Effector memory CD8-positive, alpha-beta T cell (primary cell): ENCODE results near the gene WFDC6.

Source experiments
- ATAC-seq: fragments of 150-1000 bp; cut with Tn5 transposase; replicated peaks from 2 replicates; pipeline ENCODE4 v1.10.0; 2021; ENCODE audit warnings: mild to moderate bottlenecking, moderate library complexity
- DNase-seq, 3 experiments: peaks; one replicate each; pipeline ENCODE4 v3.0.0; 2021
- H3K27ac Mint-ChIP-seq, 2 donors: one replicate each; pipeline ENCODE4 v1.8.0; 2022; ENCODE audit warnings: mild to moderate bottlenecking in 2 of 2, mixed read lengths in 2 of 2, moderate library complexity in 2 of 2
- H3K27me3 Mint-ChIP-seq, 2 donors: one replicate each; pipeline ENCODE4 v1.8.0; 2022; ENCODE audit warnings: mixed read lengths in 2 of 2
- H3K36me3 Mint-ChIP-seq: one replicate; pipeline ENCODE4 v1.8.0; 2022; ENCODE audit warnings: mild to moderate bottlenecking, moderate library complexity, mixed read lengths; ENCODE audit not compliant: insufficient read depth
- H3K4me1 Mint-ChIP-seq, 2 donors: one replicate each; pipeline ENCODE4 v1.8.0; 2022; ENCODE audit warnings: low read depth in 2 of 2, mixed read lengths in 2 of 2
- H3K4me3 Mint-ChIP-seq, 2 donors: one replicate each; pipeline ENCODE4 v1.8.0; 2022; ENCODE audit warnings: mild to moderate bottlenecking in 2 of 2, mixed read lengths in 2 of 2, moderate library complexity in 2 of 2
- H3K9me3 Mint-ChIP-seq, 2 donors: one replicate each; pipeline ENCODE4 v1.8.0; 2022; ENCODE audit warnings: mixed read lengths in 2 of 2

The WFDC6 gene

DNA sequence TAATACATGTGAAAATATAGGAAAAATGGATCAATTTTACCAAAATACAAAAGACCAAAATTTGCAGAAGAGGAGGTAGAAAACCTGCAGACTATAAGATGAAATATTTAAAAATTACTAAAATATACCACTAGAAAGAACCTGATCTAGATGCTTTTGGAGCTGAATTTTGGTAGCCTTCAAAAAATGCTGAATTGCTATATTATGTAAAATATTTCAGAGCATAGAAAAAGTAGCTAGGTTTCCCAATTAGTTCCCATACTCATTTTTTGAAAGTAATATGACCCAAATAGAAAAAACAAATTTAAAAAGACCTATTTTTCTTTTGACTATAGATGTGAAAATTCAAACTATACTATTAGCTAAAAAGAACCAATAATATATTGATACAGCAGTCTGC is 11.5 kb upstream of the WFDC6 start:
- H3K9me3 Mint-ChIP-seq, result no peaks in the 10 kb centered on the region
- H3K4me3 Mint-ChIP-seq, result no peak overlapping the region
- no peaks in the 10 kb centered on the region for H3K4me1 Mint-ChIP-seq
- DNase-seq (no peak), ATAC-seq (no peak)
- H3K27me3 Mint-ChIP-seq, result peaks cover 44 to 53% of the 10 kb centered on the region in 2 donors
- H3K27ac Mint-ChIP-seq, result no peak overlapping the region
- no peaks in the 10 kb centered on the region for H3K36me3 Mint-ChIP-seq

DNA sequence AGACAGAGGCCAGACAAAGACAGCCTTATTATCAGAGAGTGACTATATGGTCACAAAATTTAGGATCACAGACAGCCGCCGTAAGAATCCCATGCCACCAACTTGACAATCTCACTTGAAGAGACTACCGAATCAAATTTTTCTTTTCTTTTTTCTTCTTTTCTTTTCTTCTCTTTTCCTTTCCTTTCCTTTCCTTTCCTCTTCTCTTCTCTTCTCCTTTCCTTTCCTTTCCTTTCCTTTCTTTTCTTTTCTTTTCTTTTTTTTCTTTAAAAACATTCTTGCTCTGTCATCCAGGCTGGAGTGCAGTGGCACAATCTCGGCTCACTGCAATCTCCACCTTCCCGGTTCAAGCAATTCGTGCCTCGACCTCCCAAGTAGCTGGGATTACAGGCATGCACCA is 9.1 kb upstream of the WFDC6 start:
- Mint-ChIP-seq H3K4me3 (no peak overlapping the region), H3K9me3 (no peaks in the 10 kb centered on the region), H3K27me3 (peaks cover 47 to 54% of the 10 kb centered on the region in 2 donors), H3K27ac (no peak overlapping the region), H3K4me1 (no peaks in the 10 kb centered on the region), H3K36me3 (no peaks in the 10 kb centered on the region)
- no peak for DNase-seq
- ATAC-seq, result no peak

DNA sequence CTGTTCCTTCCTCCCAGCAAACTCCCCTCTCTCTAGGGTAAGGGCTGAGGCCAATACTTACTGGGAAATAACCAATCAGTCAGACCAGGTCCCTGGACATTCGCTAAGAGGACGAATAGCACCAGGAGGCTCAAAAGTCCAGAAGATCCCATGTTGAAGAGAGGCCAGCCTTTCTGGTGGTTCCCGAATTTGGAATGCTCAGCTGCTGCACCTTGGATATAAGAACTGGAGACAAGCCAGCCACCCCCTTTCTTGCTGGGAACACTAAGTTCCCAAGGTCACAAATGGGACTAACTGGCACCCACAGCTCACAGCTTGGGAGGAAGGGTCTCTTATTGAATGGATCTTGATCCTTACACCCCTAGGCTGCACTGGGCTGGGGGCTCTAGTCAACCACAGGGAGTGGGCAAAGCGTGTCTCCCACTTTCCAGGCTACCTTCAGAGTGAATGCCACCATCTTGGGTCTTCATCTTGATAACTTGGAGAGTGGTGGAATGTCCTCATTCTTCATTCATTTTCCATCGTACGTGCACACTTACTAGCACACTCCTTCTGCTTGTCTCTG is 8.0 kb upstream of the WFDC6 start, which contains the start of gene EPPIN:
Gene EPPIN (minus strand): TSS at position 196 of the 565 bp plus-strand sequence. CDS start 44 bp downstream, at position 152.
- no peaks in the 10 kb centered on the region for H3K9me3 Mint-ChIP-seq

DNA sequence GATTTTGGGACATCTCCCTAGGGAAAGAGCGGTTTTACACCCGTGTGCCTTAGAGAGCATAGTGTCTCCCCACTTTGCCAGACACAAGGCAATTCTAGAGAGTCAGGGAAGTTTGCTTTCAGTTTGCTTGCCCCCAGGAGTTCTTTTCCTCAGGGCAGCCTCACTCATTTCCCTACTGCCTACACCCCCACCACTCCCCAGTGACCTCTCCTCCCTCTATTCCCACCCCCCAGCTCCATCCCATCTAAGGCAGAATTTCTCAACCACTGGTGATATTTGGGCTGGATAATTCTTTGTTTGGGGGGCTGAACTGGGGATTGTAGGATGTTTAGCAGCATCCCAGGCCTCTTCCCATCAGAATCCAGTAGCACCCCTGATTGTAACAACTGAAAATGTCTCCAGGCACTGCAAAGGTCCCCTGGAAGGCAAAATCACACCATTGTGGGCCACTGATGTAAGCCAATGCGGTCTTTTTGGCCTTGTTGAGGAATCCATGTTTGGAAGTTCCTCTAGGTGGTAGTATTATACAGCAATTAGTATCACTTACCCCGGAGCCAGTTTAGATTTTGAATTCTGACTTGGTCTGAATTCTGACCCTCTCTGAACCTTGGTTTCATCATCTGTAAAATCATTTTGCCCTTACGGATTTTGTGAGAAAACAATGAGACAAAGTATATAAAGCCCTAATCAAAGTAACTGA is 6.6 kb upstream of the WFDC6 start:
- Mint-ChIP-seq H3K4me1 (no peaks in the 10 kb centered on the region), H3K4me3 (no peak overlapping the region), H3K27ac (no peak overlapping the region), H3K27me3 (peaks cover 63 to 78% of the 10 kb centered on the region in 2 donors), H3K36me3 (no peaks in the 10 kb centered on the region), H3K9me3 (no peaks in the 10 kb centered on the region)
- no peak for DNase-seq
- ATAC-seq, result no peak

More for the DNA sequence above, 8.0 kb upstream of the WFDC6 start, which contains the start of gene EPPIN:
- Mint-ChIP-seq H3K4me1 (no peaks in the 10 kb centered on the region), H3K36me3 (no peaks in the 10 kb centered on the region), H3K4me3 (no peak within 1 kb of the TSS), H3K27me3 (peaks cover 51 to 65% of the 10 kb centered on the region in 2 donors), H3K27ac (no peak within 1 kb of the TSS)
- DNase-seq, result no peak
- ATAC-seq, result no peak

DNA sequence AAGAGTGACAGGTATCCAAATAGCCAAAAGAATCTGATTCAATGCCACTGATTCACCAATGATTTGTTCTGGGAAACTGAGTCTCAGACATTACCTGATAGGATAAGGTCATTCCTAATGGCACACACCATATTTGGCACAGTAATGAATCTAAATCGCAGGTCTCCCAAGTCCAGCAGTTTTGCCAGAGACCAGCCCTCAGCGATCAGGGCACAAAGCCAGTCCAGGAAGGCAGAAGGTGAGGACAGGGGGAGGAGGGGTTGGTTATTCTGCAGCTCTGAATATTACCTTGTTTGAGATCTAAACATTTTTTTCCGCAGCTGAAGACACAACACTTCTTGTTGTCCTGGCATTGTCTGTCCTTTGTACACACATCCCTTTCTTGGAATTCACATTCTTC is 6.1 kb upstream of the WFDC6 start:
- Mint-ChIP-seq H3K27ac (no peak overlapping the region), H3K4me3 (no peak overlapping the region), H3K36me3 (no peaks in the 10 kb centered on the region), H3K4me1 (no peaks in the 10 kb centered on the region), H3K27me3 (peaks cover 66 to 79% of the 10 kb centered on the region in 2 donors), H3K9me3 (no peaks in the 10 kb centered on the region)
- no peak for DNase-seq
- ATAC-seq, result no peak

DNA sequence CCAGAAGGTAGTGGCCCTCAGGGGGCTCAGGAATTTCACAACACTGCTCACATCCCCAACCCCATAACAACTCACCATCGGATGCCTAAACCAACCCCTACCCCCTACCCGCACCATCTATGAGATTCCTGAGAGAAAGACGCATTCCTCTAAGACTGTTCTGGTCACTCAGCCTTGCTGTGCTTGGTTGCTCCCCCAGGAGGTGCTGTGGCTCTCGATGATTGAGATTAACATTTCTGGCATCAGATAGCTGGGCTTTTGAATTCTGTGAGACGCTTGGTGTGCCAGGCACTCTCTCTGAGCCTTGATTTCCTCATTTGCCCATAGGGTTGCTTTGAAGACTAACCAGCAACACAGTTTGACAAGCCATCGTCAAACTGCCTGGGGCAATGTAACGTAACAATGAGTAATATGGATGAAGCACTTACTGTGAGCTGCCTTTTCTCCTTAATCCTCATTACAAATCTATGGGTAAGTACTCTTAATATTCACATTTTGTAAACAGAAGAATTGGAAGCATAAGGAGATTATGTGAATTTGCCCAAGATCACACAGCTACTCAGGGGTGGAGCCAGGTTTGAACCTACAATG is 978 bp downstream of the WFDC6 start:
- ATAC-seq, result no peak
- Mint-ChIP-seq H3K27ac (no peak overlapping the region), H3K36me3 (no peaks in the 10 kb centered on the region), H3K4me1 (no peaks in the 10 kb centered on the region), H3K4me3 (no peak overlapping the region), H3K27me3 (peaks cover 39 to 44% of the 10 kb centered on the region in 2 donors), H3K9me3 (no peaks in the 10 kb centered on the region)
- DNase-seq, result no peak

DNA sequence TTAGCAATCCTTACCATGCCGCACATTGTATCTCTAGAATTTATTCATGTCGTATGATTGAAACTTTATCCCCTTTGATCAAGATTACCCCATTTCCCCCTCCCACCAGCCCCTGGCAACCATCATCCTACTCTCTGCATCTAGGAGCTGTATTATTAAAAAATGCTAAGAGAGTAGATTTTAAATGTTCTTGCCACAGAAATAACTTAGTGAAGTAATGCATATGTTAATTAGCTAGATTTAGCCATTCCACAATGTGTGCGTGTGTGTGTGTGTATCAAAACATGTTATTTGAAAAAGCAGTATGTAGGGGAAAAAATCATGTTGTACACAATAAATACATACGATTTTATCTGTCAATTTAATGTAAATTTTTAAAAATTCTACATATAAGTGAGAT is 12.0 kb downstream of the WFDC6 start:
- Mint-ChIP-seq H3K27ac (no peak overlapping the region), H3K4me1 (no peaks in the 10 kb centered on the region), H3K9me3 (no peaks in the 10 kb centered on the region), H3K36me3 (no peaks in the 10 kb centered on the region), H3K27me3 (peaks cover 52 to 90% of the 10 kb centered on the region in 2 donors), H3K4me3 (no peak overlapping the region)
- ATAC-seq (no peak), DNase-seq (no peak)

DNA sequence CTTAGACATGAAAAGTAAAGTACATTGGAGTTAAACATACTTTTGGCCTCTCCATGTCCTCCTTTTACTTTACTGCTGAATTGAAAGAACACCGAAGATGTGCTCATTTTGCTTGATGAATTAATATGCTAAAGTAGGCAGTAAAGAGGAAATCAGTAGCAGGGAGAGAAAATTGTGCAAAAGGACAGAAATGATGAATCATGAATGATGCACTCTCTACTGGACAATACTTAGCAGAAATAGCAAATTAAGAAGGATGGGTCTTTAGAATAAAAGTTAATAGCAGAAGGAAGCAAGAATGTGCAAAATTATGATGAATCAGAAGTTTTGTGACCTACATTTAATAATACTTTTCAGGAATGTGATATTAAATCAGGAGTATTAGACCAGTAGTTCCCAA is 15.5 kb downstream of the WFDC6 start:
- no peaks in the 10 kb centered on the region for H3K9me3 Mint-ChIP-seq
- no peaks in the 10 kb centered on the region for H3K4me1 Mint-ChIP-seq
- peaks cover 60 to 77% of the 10 kb centered on the region in 2 donors for H3K27me3 Mint-ChIP-seq
- ATAC-seq, result no peak
- no peak for DNase-seq
- H3K27ac Mint-ChIP-seq, result no peak overlapping the region
- no peak overlapping the region for H3K4me3 Mint-ChIP-seq
- H3K36me3 Mint-ChIP-seq, result no peaks in the 10 kb centered on the region

DNA sequence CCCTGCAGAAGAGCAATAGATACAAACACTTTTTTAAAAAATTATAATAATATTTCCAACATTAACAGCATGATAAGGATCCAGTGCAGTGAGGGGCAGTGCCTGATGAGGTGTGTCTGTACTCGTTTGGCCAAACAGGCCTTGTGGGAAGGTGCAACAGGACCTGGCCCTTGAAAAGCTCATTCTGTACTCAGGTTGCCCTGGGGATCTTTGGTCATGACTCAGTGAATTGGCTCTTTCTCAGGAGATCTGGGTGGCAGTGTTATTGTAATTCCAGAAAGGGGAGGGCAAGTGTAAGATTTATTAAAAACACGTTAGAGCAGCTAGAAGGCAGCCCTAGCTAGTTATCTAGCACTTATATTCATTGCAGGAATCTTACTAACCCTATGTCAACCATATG is 21.0 kb downstream of the WFDC6 start:
- ATAC-seq (no peak), DNase-seq (no peak)
- peaks cover 45 to 51% of the 10 kb centered on the region in 2 donors for H3K27me3 Mint-ChIP-seq
- no peaks in the 10 kb centered on the region for H3K9me3 Mint-ChIP-seq
- H3K36me3 Mint-ChIP-seq, result no peaks in the 10 kb centered on the region
- no peaks in the 10 kb centered on the region for H3K4me1 Mint-ChIP-seq
- no peak overlapping the region for H3K4me3 Mint-ChIP-seq
- H3K27ac Mint-ChIP-seq, result no peak overlapping the region

DNA sequence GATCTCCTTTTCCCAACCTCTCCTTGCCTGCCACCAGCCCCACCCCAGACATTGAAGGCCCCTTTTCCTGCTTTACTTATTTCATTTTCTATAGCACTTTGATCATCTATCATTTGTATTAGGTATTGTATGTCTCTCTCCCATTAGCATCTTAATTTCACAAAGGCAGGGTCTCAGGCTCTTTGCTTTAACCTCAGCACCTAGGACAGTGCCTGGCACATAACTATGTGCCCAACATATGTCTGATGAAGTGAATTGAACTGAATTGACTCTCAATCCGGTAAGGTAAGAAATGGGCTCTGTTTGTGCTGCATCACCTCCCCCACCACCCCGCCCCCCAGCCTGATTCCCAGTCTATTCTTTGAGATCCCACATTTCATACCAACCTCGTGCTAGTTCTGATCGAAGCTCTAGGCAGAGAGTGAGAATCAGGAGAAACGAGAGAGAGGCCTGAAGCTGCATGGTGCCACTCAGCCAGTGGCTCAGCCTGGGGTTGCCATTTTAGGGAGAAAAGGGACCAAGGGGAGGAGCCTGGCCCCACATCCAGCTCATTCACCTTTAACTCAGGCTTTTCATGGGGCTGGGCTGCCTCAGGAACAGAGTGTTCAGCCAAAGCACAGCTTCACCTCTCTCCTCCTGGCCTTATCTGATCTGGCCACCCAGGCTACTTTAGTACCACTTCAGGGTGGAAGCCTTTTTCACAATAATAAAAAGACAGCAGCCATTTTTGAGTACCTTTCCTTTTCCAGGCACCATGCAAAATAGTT is 24.0 kb downstream of the WFDC6 start, which contains the start of gene SPINT3:
Gene SPINT3 (minus strand): TSS at position 476 of the 767 bp plus-strand sequence. CDS start 14 bp downstream, at position 462.
- Mint-ChIP-seq H3K27me3 (peaks cover 45 to 51% of the 10 kb centered on the region in 2 donors), H3K36me3 (no peaks in the 10 kb centered on the region), H3K9me3 (no peaks in the 10 kb centered on the region), H3K27ac (no peak within 1 kb of the TSS), H3K4me1 (no peaks in the 10 kb centered on the region), H3K4me3 (no peak within 1 kb of the TSS)
- DNase-seq (no peak), ATAC-seq (no peak)

DNA sequence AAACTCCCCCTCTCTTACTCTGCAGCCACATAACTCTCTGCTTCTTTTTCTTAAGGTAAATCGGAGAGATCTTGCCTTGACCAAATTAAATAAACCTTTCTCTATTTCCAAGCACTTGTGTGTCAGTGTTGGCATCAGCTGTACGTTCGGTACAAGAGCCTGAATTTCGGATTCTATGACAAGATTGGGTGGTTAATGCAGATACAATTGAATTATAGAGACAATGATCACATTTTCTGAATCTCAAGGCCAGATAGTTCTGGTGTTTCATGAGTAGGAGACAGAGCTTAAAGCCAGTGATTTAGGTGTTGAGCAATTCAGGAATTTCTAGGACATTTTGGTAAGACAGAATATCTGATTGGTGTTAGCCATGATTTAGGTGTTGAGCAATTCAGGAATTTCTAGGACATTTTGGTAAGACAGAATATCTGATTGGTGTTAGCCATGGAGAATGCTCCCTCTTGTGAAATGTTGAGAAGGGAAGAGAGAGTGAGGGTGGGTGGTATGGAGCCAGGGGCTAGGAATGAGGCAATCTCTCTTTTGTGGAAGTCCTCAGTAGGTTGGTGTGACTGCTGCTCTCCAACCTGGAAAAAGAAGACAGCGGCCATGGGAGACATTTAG is 28.9 kb downstream of the WFDC6 start:
- DNase-seq (no peak), ATAC-seq (no peak)
- Mint-ChIP-seq H3K27ac (no peak overlapping the region), H3K27me3 (peaks cover 52 to 83% of the 10 kb centered on the region in 2 donors), H3K9me3 (no peaks in the 10 kb centered on the region), H3K36me3 (no peaks in the 10 kb centered on the region), H3K4me1 (no peaks in the 10 kb centered on the region), H3K4me3 (no peak overlapping the region)

DNA sequence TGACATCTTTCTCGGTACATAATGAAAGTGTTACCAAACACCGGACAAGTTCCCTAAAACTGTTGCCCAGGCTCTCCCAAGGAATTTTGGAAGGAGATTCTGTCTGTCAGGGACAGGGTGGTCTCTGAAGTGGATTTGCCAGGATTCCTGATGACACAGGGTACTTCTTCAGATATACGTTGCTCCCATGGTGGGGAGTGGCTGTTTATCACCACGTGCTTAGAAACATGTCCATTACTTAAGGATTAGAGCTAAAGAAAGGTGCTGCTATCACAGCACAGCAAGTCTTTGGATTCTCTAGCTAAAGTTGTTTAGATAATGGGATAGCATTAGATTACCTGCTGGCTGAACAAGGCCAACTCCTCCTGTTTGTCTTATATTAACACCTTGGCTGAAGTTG is 30.2 kb downstream of the WFDC6 start:
- ATAC-seq (no peak), DNase-seq (no peak)
- Mint-ChIP-seq H3K9me3 (no peaks in the 10 kb centered on the region), H3K36me3 (no peaks in the 10 kb centered on the region), H3K4me3 (no peak overlapping the region), H3K27me3 (peaks cover 50 to 83% of the 10 kb centered on the region in 2 donors), H3K4me1 (no peaks in the 10 kb centered on the region), H3K27ac (no peak overlapping the region)
